Choroid plexus epithelial cell (primary cell): Measurements from ENCODE around the gene ALG12.

Experiments used
- DNase-seq: peaks from one replicate; pipeline ENCODE4 v3.0.0-alpha.2; 2010; ENCODE audit warnings: low read depth
- H3K4me3 ChIP-seq: 2 replicates; pipeline ENCODE4 v1.5.1; 2011; ENCODE audit warnings: low read depth, mild to moderate bottlenecking, control low read depth, low read length, moderate library complexity
- CTCF ChIP-seq: conservative IDR thresholded peaks from 2 replicates; pipeline ENCODE4 v1.5.1; 2011; ENCODE audit warnings: low read depth, mild to moderate bottlenecking, control low read depth, inconsistent platforms, low read length, moderate library complexity

The ALG12 gene

GRCh38 chr22:49892226-49892899 is 25.9 kb downstream of the ALG12 start:
- no peak for DNase-seq
- TF ChIP-seq CTCF = no peak
- H3K4me3 ChIP-seq = no peak overlapping the region

GRCh38 chr22:49889071-49889470 is 29.2 kb downstream of the ALG12 start:
- no peak for TF ChIP-seq CTCF
- H3K4me3 ChIP-seq = no peak overlapping the region
- DNase-seq = no peak

- TF ChIP-seq CTCF = no peak
- DNase-seq = no peak
- H3K4me3 ChIP-seq = no peak overlapping the region
Observed at GRCh38 chr22:49887702-49888101, 30.5 kb downstream of the ALG12 start.

- no peak overlapping the region for H3K4me3 ChIP-seq
- no peak for DNase-seq
- no peak for TF ChIP-seq CTCF
Observed at GRCh38 chr22:49887064-49887451, 31.2 kb downstream of the ALG12 start.

GRCh38 chr22:49886346-49887063 is 31.7 kb downstream of the ALG12 start:
- no peak for DNase-seq
- no peak overlapping the region for H3K4me3 ChIP-seq
- no peak for TF ChIP-seq CTCF

- no peak for TF ChIP-seq CTCF
- no peak overlapping the region for H3K4me3 ChIP-seq
- no peak for DNase-seq
Observed at GRCh38 chr22:49885881-49886280, 32.4 kb downstream of the ALG12 start.

- no peak overlapping the region for H3K4me3 ChIP-seq
- no peak for TF ChIP-seq CTCF
- DNase-seq = no peak
Observed at GRCh38 chr22:49885281-49885680, 33.0 kb downstream of the ALG12 start.
